Activated CD8-positive, alpha-beta memory T cell treated with anti-CD3 and anti-CD28 coated beads for 36 hours (primary cell): ENCODE results near the gene FBXW4. TPM values are rescaled to one million over a fixed set of nuclear protein-coding genes. Genes with fewer than 3 reads are reported as not detected.

Source experiments
- CTCF ChIA-PET: fragments of 350-600 bp; sonication (Branson Sonifier 250); formaldehyde crosslinking; loops from one replicate; lab custom pipeline; 2021; ENCODE audit warnings: antibody characterized with exemption; lab: Charles Lee
- POLR2A ChIA-PET: fragments of 350-600 bp; sonication (Branson Sonifier 250); formaldehyde crosslinking; loops from one replicate; lab custom pipeline; 2021; ENCODE audit warnings: antibody characterized with exemption; lab: Charles Lee
- total RNA-seq, 2 experiments: library from RNA; stranded (reverse); gene quantifications; one replicate each; pipeline ENCODE4 v1.2.3, GENCODE V29; 2021

The FBXW4 gene
- total RNA-seq, 2 experiments from 2014 or later: 35.3 to 36.3 TPM

GRCh38 chr10:101576211-101576863, 118.6 kb downstream of the FBXW4 start:
- POLR2A ChIA-PET: no interaction called here
- CTCF ChIA-PET: interaction anchor here (0.6 to 0.7 kb wide), 2 partner anchors 271 to 704 kb away, joined by 3 to 6 read pairs; no protein-coding TSS in a partner anchor

DNA sequence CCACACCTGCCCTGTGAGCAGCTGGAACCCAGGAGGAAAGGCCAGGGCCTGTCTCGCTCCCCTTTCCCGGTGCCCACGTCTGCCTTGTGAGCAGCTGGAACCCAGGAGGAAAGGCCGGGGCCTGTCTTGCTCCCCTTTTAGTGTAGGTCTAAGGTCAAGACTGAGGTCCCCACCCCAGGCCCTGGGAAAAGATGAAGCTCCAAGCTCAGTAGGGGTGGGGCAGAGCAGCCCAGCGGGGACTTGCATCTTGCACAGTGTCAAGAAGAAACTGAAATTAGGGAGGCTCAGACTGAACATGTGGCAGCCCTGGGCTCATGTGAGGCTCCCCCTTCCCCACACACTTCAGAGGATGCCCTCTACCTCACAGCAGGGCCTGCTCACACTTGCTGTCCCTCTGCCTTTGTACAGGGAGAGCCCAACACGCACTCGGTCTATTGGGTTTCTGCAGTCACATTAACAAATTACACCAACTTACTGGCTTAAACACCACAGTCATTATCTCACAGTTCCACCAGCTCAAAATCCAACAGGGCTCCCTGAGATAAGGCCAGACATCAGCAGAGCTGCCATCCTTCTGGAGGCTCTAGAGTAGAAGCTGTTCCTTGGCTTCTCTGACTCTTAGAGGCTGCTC, 119.3 kb downstream of the FBXW4 start:
- ChIA-PET CTCF (interaction anchor here (0.6 to 0.7 kb wide), 2 partner anchors 270 to 704 kb away, joined by 3 to 6 read pairs; no protein-coding TSS in a partner anchor), POLR2A (interaction anchor here (0.6 kb wide), 1 partner anchor 1021 kb away, joined by 3 read pairs; no protein-coding TSS in a partner anchor)

DNA sequence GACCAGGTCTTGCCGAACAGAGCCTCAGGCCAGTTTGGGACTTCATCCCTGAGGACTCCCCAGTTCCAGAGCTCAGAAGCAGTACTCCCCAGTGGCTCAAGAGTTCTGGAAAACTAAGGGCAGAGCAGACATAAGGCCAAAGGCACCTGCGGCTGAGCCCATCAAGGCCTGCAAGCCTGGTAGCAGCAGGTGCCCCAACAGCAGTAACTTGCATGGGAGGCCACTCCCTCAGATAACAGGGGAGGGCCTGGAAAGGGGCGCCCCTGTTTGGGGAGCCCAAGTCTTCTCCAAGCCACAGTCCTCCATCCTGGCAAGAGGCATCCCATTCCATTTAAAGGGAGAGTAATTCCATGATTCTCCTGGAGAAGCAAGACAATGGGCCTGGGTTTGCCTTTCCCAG, 119.9 kb downstream of the FBXW4 start:
- CTCF ChIA-PET: no interaction called here
- POLR2A ChIA-PET: interaction anchor here (0.6 kb wide), 1 partner anchor 1020 kb away, joined by 3 read pairs; no protein-coding TSS in a partner anchor

GRCh38 chr10:101573885-101574753, 120.9 kb downstream of the FBXW4 start:
- POLR2A ChIA-PET: no interaction called here
- CTCF ChIA-PET: no interaction called here

GRCh38 chr10:101572785-101573184, 122.2 kb downstream of the FBXW4 start:
- ChIA-PET CTCF (interaction anchor here (4.1 kb wide), 1 partner anchor 359 kb away, joined by 31 read pairs; no protein-coding TSS in a partner anchor), POLR2A (no interaction called here)

- CTCF ChIA-PET: interaction anchor here (1.0 to 4.1 kb wide), 3 partner anchors 12 to 358 kb away, joined by 3 to 31 read pairs (median 8); partner anchors contain the start of genes DPCD and POLL
- POLR2A ChIA-PET: no interaction called here
Measured at GRCh38 chr10:101572126-101572525, 122.8 kb downstream of the FBXW4 start.

GRCh38 chr10:101571271-101571925, 123.6 kb downstream of the FBXW4 start:
- ChIA-PET POLR2A (no interaction called here), CTCF (interaction anchor here (1.0 to 4.1 kb wide), 14 partner anchors 9 to 357 kb away, joined by 3 to 31 read pairs (median 4); partner anchors contain the start of genes DPCD and POLL)

GRCh38 chr10:101570428-101571270, 124.3 kb downstream of the FBXW4 start:
- CTCF ChIA-PET: interaction anchor here (0.6 to 4.1 kb wide), 26 partner anchors 8 to 475 kb away, joined by 3 to 31 read pairs (median 3); partner anchors contain the start of genes DPCD and POLL
- POLR2A ChIA-PET: no interaction called here

- POLR2A ChIA-PET: interaction anchor here (1.0 kb wide), 1 partner anchor 355 kb away, joined by 3 read pairs; no protein-coding TSS in a partner anchor
- CTCF ChIA-PET: interaction anchor here (0.6 to 4.1 kb wide), 27 partner anchors 9 to 474 kb away, joined by 3 to 31 read pairs (median 4); partner anchors contain the start of genes DPCD and POLL
Measured at GRCh38 chr10:101569622-101570427, 125.1 kb downstream of the FBXW4 start.

- POLR2A ChIA-PET: interaction anchor here (1.0 kb wide), 1 partner anchor 354 kb away, joined by 3 read pairs; no protein-coding TSS in a partner anchor
- CTCF ChIA-PET: interaction anchor here (0.6 to 4.1 kb wide), 19 partner anchors 9 to 474 kb away, joined by 3 to 31 read pairs (median 4); no protein-coding TSS in a partner anchor
Measured at GRCh38 chr10:101569323-101569621, 125.7 kb downstream of the FBXW4 start.

DNA sequence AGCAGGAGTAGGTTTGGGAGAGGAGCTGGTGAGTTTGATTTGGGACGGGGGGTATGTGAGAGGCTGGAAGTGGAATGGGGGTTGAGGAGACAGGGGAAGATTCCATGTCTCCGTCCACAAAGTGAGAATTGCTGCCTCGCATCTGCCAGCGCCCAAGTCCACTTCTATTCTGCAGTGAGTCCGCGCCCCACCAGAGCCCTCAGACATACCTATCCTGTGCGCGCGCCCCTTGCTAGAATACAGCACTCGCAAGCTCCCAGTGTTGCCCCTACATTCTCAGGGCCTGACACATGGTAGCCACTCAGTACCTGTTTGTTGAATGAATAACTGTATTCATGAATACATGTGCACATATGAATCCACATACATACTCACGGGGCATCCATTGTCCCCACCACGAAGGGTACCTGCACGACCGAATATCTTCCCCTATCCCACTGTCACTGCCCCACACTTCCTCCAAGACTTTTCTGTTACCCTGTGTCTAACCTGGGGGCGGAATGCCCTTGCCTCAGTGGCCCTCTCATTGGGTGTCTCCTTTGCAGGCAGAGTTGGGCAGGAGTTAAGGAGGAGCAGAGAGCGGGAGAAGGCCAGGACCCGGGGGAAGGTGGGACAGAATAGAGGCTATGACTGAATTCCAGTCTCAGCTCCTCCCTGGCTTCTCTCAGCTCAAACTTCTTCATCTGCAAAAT, 126.8 kb downstream of the FBXW4 start:
- POLR2A ChIA-PET: no interaction called here
- CTCF ChIA-PET: interaction anchor here (1.3 kb wide), 1 partner anchor 353 kb away, joined by 3 read pairs; no protein-coding TSS in a partner anchor

DNA sequence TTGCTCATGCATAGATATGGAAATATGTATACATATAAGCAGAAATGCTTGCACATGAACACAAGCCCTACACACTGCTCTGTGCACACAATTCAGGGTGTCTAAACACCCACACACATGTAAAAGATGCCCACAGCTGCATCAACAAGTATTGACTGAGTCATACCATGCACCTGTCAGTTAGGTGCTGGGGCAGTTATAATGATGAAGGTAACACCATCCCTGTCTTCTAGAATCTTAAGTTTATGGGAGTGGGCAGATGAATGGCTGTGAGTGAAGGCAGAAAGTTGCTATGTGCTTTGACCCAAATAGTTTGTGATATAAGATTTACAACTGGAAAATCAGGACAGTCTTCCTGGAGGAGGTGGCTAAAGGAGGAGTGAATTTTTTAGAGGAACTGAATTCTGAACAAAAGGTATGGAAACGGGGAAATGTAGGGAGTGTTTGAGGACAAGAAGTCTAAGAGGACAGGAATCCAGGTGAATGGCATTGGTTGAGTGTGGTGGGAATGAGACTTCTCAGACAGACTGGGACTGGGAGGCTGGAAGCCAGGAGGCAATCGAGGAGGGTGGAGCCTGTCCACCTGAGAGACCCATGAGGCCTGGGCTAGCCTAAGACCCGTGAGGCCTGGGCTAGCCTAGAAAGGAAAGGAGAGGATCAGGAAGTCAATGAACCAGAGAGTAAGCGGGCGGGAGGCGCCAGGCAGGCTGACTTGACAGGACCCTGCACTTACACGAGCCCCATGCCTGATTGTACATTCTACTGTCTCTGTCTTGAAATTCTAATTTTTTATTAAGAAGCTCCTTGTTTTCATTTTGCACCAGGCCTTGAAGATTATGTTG, 127.6 kb downstream of the FBXW4 start:
- ChIA-PET CTCF (interaction anchor here (1.3 kb wide), 1 partner anchor 352 kb away, joined by 3 read pairs; no protein-coding TSS in a partner anchor), POLR2A (no interaction called here)

- ChIA-PET POLR2A (no interaction called here), CTCF (no interaction called here)
Measured at GRCh38 chr10:101566333-101567164, 128.4 kb downstream of the FBXW4 start.

GRCh38 chr10:101565936-101566332, 129.0 kb downstream of the FBXW4 start:
- CTCF ChIA-PET: no interaction called here
- POLR2A ChIA-PET: no interaction called here
